ENCODE results near the gene ZCCHC17. TPM values are rescaled to one million over a fixed set of nuclear protein-coding genes. Genes with fewer than 3 reads are reported as not detected.
"Not testable (repeated sequence)": the region's sequence is repeated elsewhere in the genome, so short reads cannot be mapped to it uniquely, and the experiment has no call there.

Gene ZCCHC17
- total RNA-seq, 1 experiment from 2014 or later, result 30.2 TPM

- Histone ChIP-seq H3K36me3 (ENCODE audit: low read depth, low read length) (no peaks in the 10 kb centered on the region), H3K27ac (ENCODE audit: low read length) (no peak overlapping the region), H3K4me3 (ENCODE audit: low read length) (no peak overlapping the region), H3K27me3 (ENCODE audit: low read length) (no peaks in the 10 kb centered on the region), H3K9me3 (ENCODE audit: low read length) (no peaks in the 10 kb centered on the region), H3K4me2 (ENCODE audit: low read length) (no peak overlapping the region), H4K20me1 (ENCODE audit: low read length) (no peaks in the 10 kb centered on the region), H2AFZ (ENCODE audit: low read length) (no peak overlapping the region), H3K9me2 (replicated peaks; ENCODE audit: low read length) (no peaks in the 10 kb centered on the region), H3K79me2 (ENCODE audit: low read length) (no peaks in the 10 kb centered on the region), H3K9ac (ENCODE audit: low read length) (no peak overlapping the region), H3K4me1 (ENCODE audit: insufficient read depth, low read length) (peaks cover 34% of the 10 kb centered on the region), H3F3A (ENCODE audit: low read length, unreplicated experiment) (no peaks in the 10 kb centered on the region)
- TF ChIP-seq EZH2phosphoT487 (IDR thresholded peaks at IDR 0.05; ENCODE audit: borderline replicate concordance, low read length) (no peak), CTCF (conservative IDR thresholded peaks at IDR 0.05; ENCODE audit: low read depth, low read length) (no peak), EZH2 (IDR thresholded peaks at IDR 0.05; ENCODE audit: low read length, unreplicated experiment) (no peak)
- ChIA-PET POLR2A (ENCODE audit: unreplicated experiment) (no interaction called here), CTCF (interaction anchor here (1.0 kb wide), 1 partner anchor 11 kb away, joined by 5 read pairs; no protein-coding TSS in a partner anchor)
- intact Hi-C loops (cut with micrococcal nuclease), result no loop called here
- ATAC-seq, result no peak
- BruUV-seq (replicated peaks), result no TSS peak
- no peak for DNase-seq
Observed at GRCh38 chr1:31383967-31384366, 87.1 kb downstream of the ZCCHC17 start.

- intact Hi-C loops (cut with micrococcal nuclease); CTCF ChIA-PET; DNase-seq; H3K9ac ChIP-seq (ENCODE audit: low read length); POLR2A ChIA-PET (ENCODE audit: unreplicated experiment); H3F3A ChIP-seq (ENCODE audit: low read length, unreplicated experiment); H3K4me2 ChIP-seq (ENCODE audit: low read length); H3K36me3 ChIP-seq (ENCODE audit: low read depth, low read length); H3K9me2 ChIP-seq (replicated peaks; ENCODE audit: low read length); H3K27ac ChIP-seq (ENCODE audit: low read length); H3K9me3 ChIP-seq (ENCODE audit: low read length); H3K79me2 ChIP-seq (ENCODE audit: low read length); H3K27me3 ChIP-seq (ENCODE audit: low read length); BruUV-seq (replicated peaks); H3K4me3 ChIP-seq (ENCODE audit: low read length); H2AFZ ChIP-seq (ENCODE audit: low read length); H4K20me1 ChIP-seq (ENCODE audit: low read length); ATAC-seq: not testable (repeated sequence)
- H3K4me1 ChIP-seq (ENCODE audit: insufficient read depth, low read length), result peaks cover 38% of the 10 kb centered on the region
Observed at GRCh38 chr1:31386576-31387243, 89.9 kb downstream of the ZCCHC17 start.

GRCh38 chr1:31387612-31388011 is 90.8 kb downstream of the ZCCHC17 start:
- no peak for TF ChIP-seq CTCF (conservative IDR thresholded peaks at IDR 0.05; ENCODE audit: low read depth, low read length)
- TF ChIP-seq EZH2phosphoT487 (IDR thresholded peaks at IDR 0.05; ENCODE audit: borderline replicate concordance, low read length), result no peak
- TF ChIP-seq EZH2 (IDR thresholded peaks at IDR 0.05; ENCODE audit: low read length, unreplicated experiment), result no peak
- H3K9me2 ChIP-seq (replicated peaks; ENCODE audit: low read length), result no peaks in the 10 kb centered on the region
- no peaks in the 10 kb centered on the region for H3K9me3 ChIP-seq (ENCODE audit: low read length)
- intact Hi-C loops (cut with micrococcal nuclease), result no loop called here
- CTCF ChIA-PET, result no interaction called here
- peaks cover 29% of the 10 kb centered on the region for H3K4me1 ChIP-seq (ENCODE audit: insufficient read depth, low read length)
- no peak for ATAC-seq
- H3K4me2 ChIP-seq (ENCODE audit: low read length), result no peak overlapping the region
- POLR2A ChIA-PET (ENCODE audit: unreplicated experiment), result no interaction called here
- no peak for DNase-seq
- no peak overlapping the region for H3K27ac ChIP-seq (ENCODE audit: low read length)
- no TSS peak for BruUV-seq (replicated peaks)
- H3F3A ChIP-seq (ENCODE audit: low read length, unreplicated experiment), result no peaks in the 10 kb centered on the region
- no peaks in the 10 kb centered on the region for H3K27me3 ChIP-seq (ENCODE audit: low read length)
- H3K36me3 ChIP-seq (ENCODE audit: low read depth, low read length), result no peaks in the 10 kb centered on the region
- H3K4me3 ChIP-seq (ENCODE audit: low read length), result no peak overlapping the region
- H3K79me2 ChIP-seq (ENCODE audit: low read length), result no peaks in the 10 kb centered on the region
- no peak overlapping the region for H3K9ac ChIP-seq (ENCODE audit: low read length)
- H4K20me1 ChIP-seq (ENCODE audit: low read length), result no peaks in the 10 kb centered on the region
- no peak overlapping the region for H2AFZ ChIP-seq (ENCODE audit: low read length)

Data from PC-3 (cell line).